Activated T-helper 2 cell treated with anti-CD3 and anti-CD28 coated beads, Interferon-gamma antibody, Interleukin-2, Interleukin-4, amounts not matched to agents 10 μg/mL and 5 μg/mL and 100 μg/mL, durations not matched to agents 14 hours and 24 hours and 36 hours (primary cell): ENCODE results near the gene DIO3. TPM values are rescaled to one million over a fixed set of nuclear protein-coding genes. Genes with fewer than 3 reads are reported as not detected.

ENCODE experiments used
- DNase-seq: peaks from one replicate; pipeline ENCODE4 v3.0.0; 2021; ENCODE audit warnings: low spot score
- H3K27ac Mint-ChIP-seq: one replicate; pipeline ENCODE4 v1.8.0; 2021; ENCODE audit warnings: mixed read lengths
- H3K27me3 Mint-ChIP-seq: one replicate; pipeline ENCODE4 v1.8.0; 2021; ENCODE audit warnings: low read depth, mixed read lengths
- H3K36me3 Mint-ChIP-seq: one replicate; pipeline ENCODE4 v1.8.0; 2021; ENCODE audit warnings: low read depth, mixed read lengths
- H3K4me1 Mint-ChIP-seq: one replicate; pipeline ENCODE4 v1.8.0; 2021; ENCODE audit warnings: low read depth, mixed read lengths
- H3K4me3 Mint-ChIP-seq: one replicate; pipeline ENCODE4 v1.8.0; 2021; ENCODE audit warnings: low read depth, mild to moderate bottlenecking, moderate library complexity, mixed read lengths
- H3K9me3 Mint-ChIP-seq: one replicate; pipeline ENCODE4 v1.8.0; 2021; ENCODE audit warnings: mixed read lengths
- intact Hi-C: fragments of 100-400 bp; cut with micrococcal nuclease; formaldehyde crosslinking; loops from one replicate; pipeline ENCODE4 v1.15.1; 2023
- total RNA-seq: library from RNA; stranded (reverse); gene quantifications from 2 replicates; pipeline ENCODE4 v1.2.3, GENCODE V29; 2022

DIO3 gene
- total RNA-seq, 1 donor from 2014 or later, result not detected

DNA sequence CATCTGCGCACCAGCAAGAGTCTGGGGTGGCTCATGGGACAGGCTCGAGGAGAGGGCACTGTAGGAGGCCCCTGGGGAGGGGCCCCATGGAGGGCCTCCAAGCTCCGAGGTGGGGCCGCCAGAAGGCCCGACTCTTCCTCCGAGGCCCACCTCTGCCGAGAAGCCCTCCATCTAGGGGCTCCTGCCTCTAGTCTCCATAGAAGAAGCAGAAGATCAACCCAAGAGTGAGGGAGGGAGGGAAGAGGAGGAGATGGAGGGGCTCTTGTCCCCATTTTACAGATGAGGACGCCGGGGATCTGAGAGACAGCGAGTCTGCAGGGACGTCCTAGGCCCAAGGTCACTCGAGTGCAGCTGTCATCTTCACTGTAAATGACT, 41.2 kb downstream of the DIO3 start:
- intact Hi-C loops, result no loop called here

DNA sequence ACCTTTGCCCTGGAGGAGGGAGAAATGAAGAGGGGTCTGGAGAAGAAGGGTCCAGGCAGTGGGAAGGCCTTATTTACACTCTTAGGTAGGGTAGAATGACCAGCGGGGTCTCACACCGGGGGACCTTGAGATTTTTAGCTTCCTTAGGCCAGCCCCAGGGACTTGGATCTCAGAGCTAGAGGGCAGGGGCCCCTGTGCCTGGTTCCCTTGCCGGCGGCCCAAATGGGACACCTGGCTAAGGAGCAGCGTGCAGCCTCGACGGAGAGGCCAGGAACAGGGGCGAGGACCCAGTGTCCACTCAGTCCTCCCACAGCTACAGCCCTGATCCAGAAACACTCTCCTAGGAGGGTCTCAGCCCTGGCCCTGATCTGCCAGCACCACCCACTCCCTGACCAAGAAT, 41.8 kb downstream of the DIO3 start:
- no peaks in the 10 kb centered on the region for H3K36me3 Mint-ChIP-seq
- H3K9me3 Mint-ChIP-seq, result peaks cover under 1% of the 10 kb centered on the region
- H3K4me1 Mint-ChIP-seq, result peaks cover 2% of the 10 kb centered on the region
- DNase-seq, result no peak
- H3K27me3 Mint-ChIP-seq, result peaks cover 12% of the 10 kb centered on the region
- intact Hi-C loops, result no loop called here
- H3K27ac Mint-ChIP-seq, result no peak overlapping the region
- H3K4me3 Mint-ChIP-seq, result no peak overlapping the region

More for the DNA sequence above, 41.2 kb downstream of the DIO3 start:
- Mint-ChIP-seq H3K27ac (no peak overlapping the region), H3K4me1 (peaks cover 8% of the 10 kb centered on the region), H3K4me3 (no peak overlapping the region), H3K36me3 (no peaks in the 10 kb centered on the region), H3K27me3 (peaks cover 11% of the 10 kb centered on the region), H3K9me3 (peaks cover 6% of the 10 kb centered on the region)
- DNase-seq, result no peak

DNA sequence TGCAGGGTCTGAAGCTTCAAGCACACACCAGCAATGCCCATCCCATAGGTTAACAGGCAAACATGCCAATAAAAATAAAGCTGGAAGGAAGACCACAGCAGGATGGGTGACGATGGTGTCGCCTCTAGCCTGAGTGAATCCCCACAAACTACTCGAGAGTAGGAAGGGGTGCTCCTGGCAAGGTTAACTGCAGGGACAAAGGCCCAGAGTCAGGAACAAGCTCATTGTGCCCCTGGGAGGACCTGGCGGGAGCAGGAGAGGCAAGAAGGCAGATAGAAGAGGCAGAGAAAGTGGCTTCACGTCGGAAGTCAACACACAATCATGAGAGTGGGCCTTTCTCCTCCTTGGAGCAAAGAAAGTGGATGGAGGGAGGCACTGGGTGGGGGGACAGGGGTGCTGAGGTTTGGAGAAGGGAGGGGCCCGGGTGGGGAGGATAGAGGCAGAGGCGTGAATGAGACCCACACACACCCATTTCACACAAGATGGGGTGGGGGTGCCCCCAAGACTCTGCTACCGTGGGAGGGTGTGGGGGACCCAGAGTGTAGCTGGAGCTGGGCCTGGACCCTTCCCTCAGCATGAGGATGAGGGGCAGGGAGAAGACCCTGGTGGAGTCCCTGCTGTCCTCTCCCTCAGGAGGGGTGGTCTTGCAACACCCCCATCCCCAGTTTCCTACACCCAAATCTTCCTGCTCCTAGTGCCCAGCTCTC, 43.1 kb downstream of the DIO3 start:
- Mint-ChIP-seq H3K4me1 (peaks cover 2% of the 10 kb centered on the region), H3K36me3 (no peaks in the 10 kb centered on the region), H3K27ac (no peak overlapping the region), H3K27me3 (peaks cover 23% of the 10 kb centered on the region), H3K4me3 (no peak overlapping the region), H3K9me3 (no peaks in the 10 kb centered on the region)
- intact Hi-C loops, result no loop called here
- no peak for DNase-seq

DNA sequence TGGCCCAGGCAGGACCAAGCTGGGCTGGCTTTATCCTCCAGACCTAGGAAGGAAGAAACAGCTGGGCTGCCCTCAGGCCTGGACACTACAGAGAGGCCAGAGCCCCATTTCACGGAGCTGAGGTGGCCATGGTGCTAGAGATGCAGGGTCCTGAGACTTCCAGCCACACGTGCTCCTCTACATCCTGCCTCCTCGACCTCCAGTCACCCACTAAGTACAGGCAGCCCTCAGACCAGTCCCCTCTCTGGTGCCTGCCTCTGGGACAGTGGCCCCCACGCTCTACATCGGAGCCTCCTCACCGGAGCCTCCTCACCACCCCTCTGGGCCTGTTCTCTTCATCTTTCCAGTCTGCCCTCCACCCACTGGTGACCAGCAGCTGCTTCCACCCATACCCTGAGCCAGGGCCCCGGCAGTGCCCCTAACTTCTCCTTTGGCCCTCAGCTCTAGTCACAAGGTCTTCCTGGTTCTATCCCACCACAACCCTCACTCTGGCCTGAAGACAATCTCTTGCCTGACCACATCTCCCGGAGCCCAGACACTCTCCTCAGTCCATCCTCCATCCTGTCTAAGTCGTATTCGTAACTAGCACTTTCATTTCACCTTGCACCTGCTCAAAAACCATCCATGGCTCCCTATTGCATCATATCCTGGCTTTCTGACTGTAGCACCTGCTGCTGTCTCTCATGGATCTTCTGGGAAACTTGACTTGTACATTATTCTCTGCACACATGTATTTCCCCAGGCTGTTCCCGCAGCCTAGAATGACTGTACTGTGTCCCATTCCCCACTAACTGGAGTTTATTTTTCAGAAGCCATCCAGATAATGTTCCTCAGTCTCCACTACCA, 43.9 kb downstream of the DIO3 start:
- H3K4me1 Mint-ChIP-seq, result peaks cover 2% of the 10 kb centered on the region
- no peak overlapping the region for H3K4me3 Mint-ChIP-seq
- peaks cover 27% of the 10 kb centered on the region for H3K27me3 Mint-ChIP-seq
- DNase-seq, result no peak
- no peaks in the 10 kb centered on the region for H3K36me3 Mint-ChIP-seq
- intact Hi-C loops, result no loop called here
- H3K27ac Mint-ChIP-seq, result no peak overlapping the region
- H3K9me3 Mint-ChIP-seq, result no peaks in the 10 kb centered on the region

DNA sequence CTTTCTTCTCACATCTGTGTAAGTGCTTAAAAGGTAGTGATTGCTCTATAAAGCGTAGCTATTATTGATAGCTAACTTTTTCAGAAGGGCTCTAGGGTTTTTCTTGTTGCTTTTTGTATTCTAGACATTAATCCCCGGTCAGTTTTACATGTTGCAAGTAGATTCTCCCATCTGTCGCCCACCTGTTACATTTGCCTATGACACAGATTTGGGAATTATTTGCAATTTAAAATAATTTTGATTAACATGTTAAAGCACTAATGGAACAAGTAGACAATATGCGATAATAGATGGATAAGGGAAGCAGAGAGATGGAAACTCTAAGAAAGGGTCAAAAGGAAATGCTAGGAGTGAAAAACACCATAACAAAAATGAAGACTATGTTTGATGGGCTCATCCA, 44.5 kb downstream of the DIO3 start:
- no peak overlapping the region for H3K4me3 Mint-ChIP-seq
- H3K36me3 Mint-ChIP-seq, result no peaks in the 10 kb centered on the region
- H3K27me3 Mint-ChIP-seq, result peaks cover 32% of the 10 kb centered on the region
- no peak for DNase-seq
- H3K9me3 Mint-ChIP-seq, result no peaks in the 10 kb centered on the region
- peaks cover 2% of the 10 kb centered on the region for H3K4me1 Mint-ChIP-seq
- intact Hi-C loops, result no loop called here
- H3K27ac Mint-ChIP-seq, result no peak overlapping the region

Other genes with a start within 250 kb of the DIO3 start
- gene PPP2R5C, start 200.2 kb downstream of the DIO3 start, total RNA-seq, result 170 and 174 TPM in 2 replicates